Effector memory CD4-positive, alpha-beta T cell (primary cell): ENCODE results near the gene NKAIN1.

ENCODE experiments used
- DNase-seq, 3 donors: peaks; one replicate each; pipeline ENCODE4 v3.0.0-alpha.2; 2020
- H3K27ac ChIP-seq: 2 replicates; pipeline ENCODE4 v1.7.0; 2013; ENCODE audit warnings: mild to moderate bottlenecking, low read length, moderate library complexity; ENCODE audit not compliant: insufficient read depth, poor library complexity, severe bottlenecking
- H3K27me3 ChIP-seq: replicated peaks from 2 replicates; pipeline ENCODE4 v1.7.0; 2013; ENCODE audit warnings: mild to moderate bottlenecking, low read length; ENCODE audit not compliant: insufficient read depth, control insufficient read depth, poor library complexity, severe bottlenecking
- H3K36me3 ChIP-seq: 2 replicates; pipeline ENCODE4 v1.7.0; 2013; ENCODE audit warnings: mild to moderate bottlenecking, low read length, moderate library complexity; ENCODE audit not compliant: control insufficient read depth, insufficient read depth
- H3K4me1 ChIP-seq: 2 replicates; pipeline ENCODE4 v1.7.0; 2013; ENCODE audit warnings: low read length, mild to moderate bottlenecking; ENCODE audit not compliant: control insufficient read depth, insufficient read depth, poor library complexity, severe bottlenecking
- H3K4me3 ChIP-seq: 2 replicates; pipeline ENCODE4 v1.7.0; 2013; ENCODE audit warnings: low read length, low read depth, mild to moderate bottlenecking; ENCODE audit not compliant: insufficient read depth, poor library complexity, severe bottlenecking
- H3K9me3 ChIP-seq: 2 replicates; pipeline ENCODE4 v1.7.0; 2013; ENCODE audit warnings: mild to moderate bottlenecking, low read length, moderate library complexity; ENCODE audit not compliant: control insufficient read depth

Gene NKAIN1

DNA sequence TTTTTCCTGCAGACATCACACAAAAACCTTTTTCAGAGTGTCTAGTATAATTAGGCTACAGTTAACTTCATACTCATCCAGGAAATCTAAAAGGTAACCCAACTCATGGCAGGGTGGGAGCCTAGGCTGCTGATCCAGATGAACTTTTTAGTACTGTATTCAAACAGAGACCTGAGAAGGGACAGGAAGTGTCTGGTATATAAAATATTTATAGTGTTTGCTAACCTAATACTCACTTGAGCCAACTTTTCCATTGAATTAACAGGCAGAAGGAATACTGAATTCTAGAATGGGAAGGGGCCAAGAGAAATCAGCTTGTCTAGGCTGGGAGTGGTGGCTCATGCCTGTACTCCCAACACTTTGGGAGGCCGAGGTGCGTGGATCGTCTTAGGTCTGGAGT, 22.2 kb upstream of the NKAIN1 start:
- no peak overlapping the region for H3K27ac ChIP-seq
- H3K4me3 ChIP-seq = no peak overlapping the region
- no peak for DNase-seq
- peaks cover 49% of the 10 kb centered on the region for H3K36me3 ChIP-seq
- no peaks in the 10 kb centered on the region for H3K4me1 ChIP-seq
- H3K9me3 ChIP-seq = no peaks in the 10 kb centered on the region
- H3K27me3 ChIP-seq = no peaks in the 10 kb centered on the region

DNA sequence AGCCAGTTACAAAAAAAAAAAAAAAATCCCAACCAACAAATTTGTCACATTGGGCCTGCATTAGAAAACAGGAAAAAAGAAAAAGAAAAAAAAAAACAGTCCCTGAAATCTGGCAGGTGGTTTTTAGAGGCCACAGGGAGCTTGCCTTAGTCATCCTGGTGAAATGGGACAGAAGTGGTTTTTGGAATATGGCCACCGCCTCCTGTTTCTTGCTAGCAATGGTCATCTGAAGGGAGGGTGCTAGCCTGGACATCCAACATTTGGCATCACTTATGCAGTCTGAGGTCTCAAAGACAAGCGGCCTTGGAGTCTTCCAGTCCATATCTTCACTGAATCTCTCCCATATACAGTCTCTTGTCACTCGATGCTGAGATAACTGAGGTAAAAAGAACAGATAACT, 20.1 kb upstream of the NKAIN1 start:
- no peaks in the 10 kb centered on the region for H3K9me3 ChIP-seq
- H3K4me3 ChIP-seq = no peak overlapping the region
- H3K36me3 ChIP-seq = peaks cover 38% of the 10 kb centered on the region
- H3K27ac ChIP-seq = no peak overlapping the region
- DNase-seq = no peak
- no peaks in the 10 kb centered on the region for H3K4me1 ChIP-seq
- no peaks in the 10 kb centered on the region for H3K27me3 ChIP-seq

DNA sequence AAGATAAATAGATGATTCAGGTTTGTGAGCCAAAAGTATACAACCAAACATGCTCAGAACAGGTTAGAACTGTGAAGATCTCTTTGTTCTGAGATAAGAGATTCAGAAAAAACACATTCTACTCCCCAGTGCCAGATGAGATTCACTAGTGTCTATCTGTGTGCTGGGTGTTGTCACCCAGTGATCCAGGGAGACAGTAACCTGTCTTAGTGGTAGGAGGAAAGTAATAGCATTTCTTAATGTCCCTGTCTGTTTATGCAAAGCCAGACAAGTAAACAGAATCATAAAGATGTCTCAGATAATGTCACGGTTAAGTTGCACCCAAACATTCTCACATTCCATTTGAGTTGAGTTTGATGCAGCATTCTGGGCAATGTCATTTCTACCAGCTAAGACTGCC, 18.9 kb upstream of the NKAIN1 start:
- no peaks in the 10 kb centered on the region for H3K4me1 ChIP-seq
- H3K9me3 ChIP-seq = no peaks in the 10 kb centered on the region
- no peak overlapping the region for H3K4me3 ChIP-seq
- DNase-seq = no peak
- H3K27ac ChIP-seq = no peak overlapping the region
- peaks cover 29% of the 10 kb centered on the region for H3K36me3 ChIP-seq
- no peaks in the 10 kb centered on the region for H3K27me3 ChIP-seq

DNA sequence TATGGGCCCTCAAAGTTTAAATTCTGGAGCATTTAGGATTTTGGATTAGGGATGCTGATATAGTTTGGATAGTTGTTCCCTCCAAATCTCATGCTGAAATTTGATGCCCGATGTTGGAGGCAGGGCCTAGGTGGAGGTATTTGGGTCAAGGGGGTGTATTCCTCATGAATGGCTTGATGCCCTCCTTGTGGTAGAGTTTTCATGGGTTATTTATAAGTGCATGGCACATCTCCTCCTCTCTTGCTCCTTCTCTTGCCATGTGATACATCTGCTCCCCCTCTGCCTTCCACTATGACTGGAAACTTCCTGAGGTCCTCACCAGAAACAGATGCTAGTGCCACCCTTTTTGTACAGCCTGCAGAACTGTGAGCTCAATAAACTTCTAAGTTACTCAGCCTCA, 17.5 kb upstream of the NKAIN1 start:
- no peak for DNase-seq
- no peaks in the 10 kb centered on the region for H3K9me3 ChIP-seq
- no peak overlapping the region for H3K27ac ChIP-seq
- H3K36me3 ChIP-seq = peaks cover 29% of the 10 kb centered on the region
- H3K4me1 ChIP-seq = no peaks in the 10 kb centered on the region
- H3K27me3 ChIP-seq = no peaks in the 10 kb centered on the region
- H3K4me3 ChIP-seq = no peak overlapping the region

DNA sequence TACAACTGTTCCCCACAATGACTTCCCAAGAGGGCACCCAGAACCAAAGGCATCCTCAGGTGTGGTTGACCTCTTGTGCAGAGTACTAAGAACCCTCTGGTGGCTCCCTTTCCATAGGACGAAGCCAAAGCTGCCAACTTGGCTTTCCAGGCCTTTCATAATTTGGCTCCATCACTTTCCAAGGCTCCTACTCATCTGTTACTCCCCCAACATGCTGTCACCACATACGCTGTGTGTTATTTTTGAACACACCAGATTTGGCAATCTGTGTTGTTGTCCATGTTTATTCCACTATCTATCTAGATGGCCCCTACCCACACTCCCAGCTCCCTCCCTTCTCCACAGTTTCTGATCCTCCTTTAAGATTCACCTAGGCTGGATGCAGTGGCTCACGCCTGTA, 10.2 kb upstream of the NKAIN1 start:
- no peaks in the 10 kb centered on the region for H3K4me1 ChIP-seq
- no peak for DNase-seq
- H3K27ac ChIP-seq = no peak overlapping the region
- no peaks in the 10 kb centered on the region for H3K27me3 ChIP-seq
- no peaks in the 10 kb centered on the region for H3K36me3 ChIP-seq
- H3K9me3 ChIP-seq = no peaks in the 10 kb centered on the region
- H3K4me3 ChIP-seq = no peak overlapping the region

DNA sequence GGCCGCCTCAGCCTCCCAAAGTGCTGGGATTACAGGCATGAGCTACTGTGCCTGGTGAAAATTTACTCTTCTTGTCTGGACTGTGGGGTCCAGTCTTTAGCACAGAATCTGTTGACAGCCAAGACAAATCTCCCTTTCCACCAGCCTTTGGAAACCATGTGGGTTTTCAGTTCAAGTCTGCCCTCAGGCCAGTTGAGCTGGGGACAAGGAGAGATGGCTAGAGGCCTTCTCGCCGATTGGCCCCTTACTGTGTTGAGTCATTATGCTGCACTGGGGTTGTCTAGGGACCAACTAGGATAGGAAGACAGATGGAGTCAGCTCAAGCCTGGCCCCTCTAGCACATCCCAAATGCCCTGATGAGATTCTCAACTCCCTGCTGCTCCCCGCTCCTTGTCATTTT, 8.6 kb upstream of the NKAIN1 start:
- no peak overlapping the region for H3K4me3 ChIP-seq
- no peaks in the 10 kb centered on the region for H3K27me3 ChIP-seq
- H3K4me1 ChIP-seq = no peaks in the 10 kb centered on the region
- DNase-seq = no peak
- H3K27ac ChIP-seq = no peak overlapping the region
- H3K9me3 ChIP-seq = no peaks in the 10 kb centered on the region
- H3K36me3 ChIP-seq = no peaks in the 10 kb centered on the region

DNA sequence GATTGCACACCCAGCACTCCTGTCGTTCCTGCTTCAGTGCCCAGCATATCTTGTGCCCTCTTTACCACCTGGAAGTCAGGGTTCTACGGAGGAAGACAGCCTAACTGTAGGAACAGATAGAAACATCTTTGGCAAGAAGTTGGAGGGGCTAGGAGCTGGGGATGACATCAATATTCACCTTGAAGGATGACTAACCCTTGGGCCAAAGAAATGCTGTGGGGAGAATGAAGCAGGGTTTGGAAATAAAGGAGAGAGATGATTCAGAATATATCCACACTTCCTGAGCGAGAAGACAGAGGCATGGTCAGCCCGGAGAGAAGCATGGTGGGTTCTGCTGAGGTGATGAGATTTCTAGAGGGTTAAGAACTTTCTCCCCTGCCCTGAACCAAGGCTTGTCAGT, 4.6 kb upstream of the NKAIN1 start:
- H3K27ac ChIP-seq = no peak overlapping the region
- H3K9me3 ChIP-seq = no peaks in the 10 kb centered on the region
- no peaks in the 10 kb centered on the region for H3K36me3 ChIP-seq
- no peak overlapping the region for H3K4me3 ChIP-seq
- H3K4me1 ChIP-seq = no peaks in the 10 kb centered on the region
- no peak for DNase-seq
- peaks cover 8% of the 10 kb centered on the region for H3K27me3 ChIP-seq

DNA sequence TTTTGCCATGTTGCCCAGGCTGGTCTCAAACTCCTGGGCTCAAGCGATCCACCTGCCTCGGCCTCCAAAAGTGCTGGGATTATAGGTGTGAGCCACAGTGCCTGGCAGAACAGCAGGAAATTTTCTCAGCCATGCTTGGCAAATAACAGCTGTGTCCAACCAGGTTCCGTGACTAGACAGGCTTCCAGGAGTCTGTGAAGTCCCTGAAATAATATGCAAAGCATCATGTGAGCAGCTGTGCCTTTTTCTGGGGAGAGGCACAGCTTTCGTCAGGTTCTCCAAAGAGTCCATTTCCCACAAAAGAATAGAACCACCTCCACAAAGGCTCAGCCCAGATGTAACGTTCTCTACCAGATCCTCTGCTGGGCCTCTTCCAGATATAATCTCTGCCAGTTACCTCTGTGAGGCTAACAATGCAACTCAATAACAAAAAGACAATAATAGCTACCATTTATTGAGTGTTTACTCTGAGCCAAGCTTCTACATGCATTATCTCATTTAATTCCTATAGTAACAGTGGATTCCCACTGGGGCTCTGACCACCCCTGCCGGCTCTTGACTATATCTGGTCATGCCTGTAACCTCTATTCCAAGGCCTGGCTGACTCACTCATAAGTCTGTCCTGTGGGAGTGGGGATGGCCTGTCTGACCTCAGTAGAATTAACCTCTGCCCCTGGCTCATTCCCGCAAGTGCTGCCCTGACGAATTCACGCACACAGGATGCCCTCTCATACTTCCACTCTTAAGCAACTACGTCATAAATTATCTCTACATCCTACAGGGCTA, 4.0 kb upstream of the NKAIN1 start:
- no peak overlapping the region for H3K27ac ChIP-seq
- no peaks in the 10 kb centered on the region for H3K9me3 ChIP-seq
- DNase-seq = no peak
- H3K36me3 ChIP-seq = no peaks in the 10 kb centered on the region
- H3K4me1 ChIP-seq = peaks cover 4% of the 10 kb centered on the region
- no peak overlapping the region for H3K4me3 ChIP-seq
- H3K27me3 ChIP-seq = peaks cover 8% of the 10 kb centered on the region

DNA sequence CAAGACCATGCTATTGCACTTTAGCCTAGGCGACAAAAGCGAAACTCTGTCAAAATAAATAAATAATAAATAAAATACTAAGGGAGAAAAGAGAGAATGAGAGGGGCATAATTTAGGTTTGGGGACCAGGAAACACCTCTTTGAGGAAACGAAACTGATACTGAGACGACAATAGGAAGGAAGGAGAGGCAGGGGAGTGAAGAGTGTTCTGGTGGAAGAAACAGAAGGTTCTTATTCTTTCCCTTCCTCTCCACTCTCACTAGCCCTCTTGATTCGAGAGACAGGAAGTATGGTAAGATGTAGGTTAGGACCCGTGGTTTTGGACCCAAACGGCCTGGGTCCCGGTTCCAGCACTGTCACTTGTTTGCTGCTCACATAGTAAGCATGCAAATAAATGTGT, 1.6 kb upstream of the NKAIN1 start:
- no peak for DNase-seq
- peaks cover 7% of the 10 kb centered on the region for H3K4me1 ChIP-seq
- H3K36me3 ChIP-seq = no peaks in the 10 kb centered on the region
- no peak overlapping the region for H3K27ac ChIP-seq
- no peak overlapping the region for H3K4me3 ChIP-seq
- peaks cover 17% of the 10 kb centered on the region for H3K27me3 ChIP-seq
- no peaks in the 10 kb centered on the region for H3K9me3 ChIP-seq

DNA sequence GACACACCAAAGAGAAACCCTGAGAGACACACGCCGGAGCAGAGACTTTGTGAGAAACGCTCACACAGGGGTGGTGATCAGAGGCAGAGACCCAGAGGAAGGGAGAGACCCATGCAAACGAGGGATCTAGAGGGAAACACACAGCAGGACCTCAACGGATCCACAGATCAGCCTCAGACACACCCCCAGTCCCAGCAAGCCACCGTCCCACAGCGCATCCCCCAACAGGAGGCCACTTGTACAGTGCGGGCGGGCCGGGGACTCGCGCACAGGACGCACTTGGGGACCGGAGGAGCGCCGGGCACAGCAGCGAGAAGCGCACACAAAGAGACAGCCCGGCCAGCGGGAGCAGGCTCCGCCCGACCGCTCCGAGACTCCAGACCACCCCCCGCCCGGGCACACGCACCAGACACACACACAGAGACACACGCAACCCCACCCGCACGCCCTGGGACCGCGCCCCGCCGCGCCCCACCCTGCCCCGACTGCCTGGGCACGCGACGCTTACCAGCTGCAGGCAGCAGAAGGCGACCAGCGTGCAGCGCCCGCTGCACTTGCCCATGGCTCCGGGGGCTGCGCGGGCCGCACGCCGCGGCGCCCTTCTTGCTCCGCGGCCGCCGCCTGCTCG, 587 bp downstream of the NKAIN1 start:
- Histone ChIP-seq H3K9me3 (no peaks in the 10 kb centered on the region), H3K36me3 (no peaks in the 10 kb centered on the region), H3K4me1 (peaks cover 7% of the 10 kb centered on the region), H3K4me3 (no peak overlapping the region), H3K27ac (no peak overlapping the region), H3K27me3 (peaks cover 18% of the 10 kb centered on the region)
- no peak for DNase-seq
